Psoas muscle (tissue), 8 donors: Measurements from ENCODE around the gene HYAL3. TPM values are rescaled to one million over a fixed set of nuclear protein-coding genes. Genes with fewer than 3 reads are reported as not detected.

Source experiments
- ATAC-seq, 4 donors: fragments of 200-7000 bp; cut with Tn5 transposase; one replicate each; pipeline ENCODE4 v1.9.1; 2020; ENCODE audit warnings: moderate library complexity in 3 of 4, mild to moderate bottlenecking in 2 of 4
- DNase-seq, 2 donors: peaks; one replicate each; pipeline ENCODE4 v3.0.0-alpha.2; 2020
- H3K27ac ChIP-seq: fragments of 200-600 bp; one replicate; pipeline ENCODE4 v1.8.0; 2022
- H3K27me3 ChIP-seq, 3 donors: fragments of 200-600 bp in 1 of 3; one replicate each; pipeline versions ENCODE4 v1.6.1 to v1.8.0; 2013 to 2022; ENCODE audit warnings: low read length in 2 of 3, mild to moderate bottlenecking in 2 of 3, moderate library complexity in 1 of 3; ENCODE audit not compliant: insufficient read depth in 3 of 3
- H3K36me3 ChIP-seq, 2 donors: fragments of 200-600 bp in 1 of 2; one replicate each; pipeline versions ENCODE4 v1.6.1 to v1.8.0; 2013 to 2022; ENCODE audit warnings: low read depth in 1 of 2, mild to moderate bottlenecking in 1 of 2, moderate library complexity in 1 of 2; ENCODE audit not compliant: insufficient read depth in 1 of 2
- H3K4me1 ChIP-seq: fragments of 200-600 bp; one replicate; pipeline ENCODE4 v1.8.0; 2022
- H3K4me3 ChIP-seq: fragments of 200-600 bp; one replicate; pipeline ENCODE4 v1.8.0; 2022; ENCODE audit warnings: mild to moderate bottlenecking
- H3K9me3 ChIP-seq: fragments of 200-600 bp; one replicate; pipeline ENCODE4 v1.8.0; 2022
- WGBS, 3 donors: extraction: QIAGEN DNeasy Blood & Tissue Kit; methylation state at CpG; one replicate each; pipeline versions ENCODE4 v1.1.6 to v1.1.7; 2013; 5-methylcytosine and 5-hydroxymethylcytosine counted together
- intact Hi-C, 2 donors: fragments of 100-400 bp; cut with DNase I; formaldehyde crosslinking; loops; one replicate each; pipeline versions ENCODE4 v1.11.0 to v1.14.2; 2022
- polyA plus RNA-seq, 3 donors: library from polyadenylated mRNA; stranded (reverse); fragments of 200-250 nt; gene quantifications; one replicate each; pipeline ENCODE4 v1.2.3, GENCODE V29; 2013
- total RNA-seq, 4 donors: library from RNA; stranded (reverse); fragmentation: NEBNext Ultra II Directional in 2 of 4; extraction: Animal tissue kit (Norgen Biotek cat#: 25700) in 2 of 4; gene quantifications; one replicate each; pipeline versions ENCODE4 v1.2.1 to v1.2.4, GENCODE V29; 2021 to 2023
- TF ChIP-seq, protein P1 (sequence below): fragments of 200-600 bp; IDR thresholded peaks from one replicate; pipeline ENCODE4 v1.8.0; 2022; ENCODE audit warnings: antibody characterized with exemption
- donor health status: healthy with polysubstance abuse.
- donor health status: DM: no; HTN: no; CAD: no; lungs with moderate emphysema.
- donor health status: Bipolar disorder and iron deficiency.
- donor health status: healthy.
- donor health status: DM: yes; HTN: yes; CAD: no.
- donor health status: DM: no; HTN: no; CAD: no.
- donor health status: DM: no; HTN: no; CAD: no.
- donor health status: DM: yes; HTN: yes; CAD: no.

The HYAL3 gene
- total and polyA plus RNA-seq, 7 donors, result 0.23 to 3.4 (median 0.65) TPM

DNA sequence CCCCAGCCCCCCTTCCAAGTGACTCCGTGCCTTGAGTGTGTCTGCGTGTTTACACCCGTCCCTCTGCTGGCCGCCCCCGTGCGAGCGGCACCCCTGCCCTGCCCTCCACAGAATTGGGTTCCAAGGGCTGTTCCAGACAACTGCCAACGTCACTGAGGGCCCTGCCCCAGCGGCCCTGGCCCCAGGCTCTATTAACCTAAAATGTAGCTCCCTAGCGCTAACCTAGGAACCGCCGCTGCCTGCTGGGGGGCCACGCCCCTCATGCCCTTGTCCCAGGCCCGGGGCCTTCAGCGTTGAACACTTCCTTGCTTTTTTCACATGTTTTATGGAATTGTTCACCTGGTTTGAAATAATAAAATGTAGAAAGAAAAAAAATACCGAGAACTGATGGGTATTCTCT, 40.2 kb downstream of the HYAL3 start:
- no peak for ATAC-seq
- H3K27ac ChIP-seq, result peak overlapping the region; percentile 98
- peak overlapping the region; percentile 80 for H3K4me3 ChIP-seq
- 74 to 80% (median 80%) methylated on average over 16 of the region's 16 CpGs for WGBS, 3 donors
- DNase-seq, result no peak
- H3K36me3 ChIP-seq, result peaks cover 0 to 32% of the 10 kb centered on the region in 2 donors
- no peaks in the 10 kb centered on the region for H3K9me3 ChIP-seq
- no peaks in the 10 kb centered on the region for H3K27me3 ChIP-seq
- H3K4me1 ChIP-seq, result peaks cover 25% of the 10 kb centered on the region
- intact Hi-C loops, result no loop called here
- TF ChIP-seq, protein P1, sequence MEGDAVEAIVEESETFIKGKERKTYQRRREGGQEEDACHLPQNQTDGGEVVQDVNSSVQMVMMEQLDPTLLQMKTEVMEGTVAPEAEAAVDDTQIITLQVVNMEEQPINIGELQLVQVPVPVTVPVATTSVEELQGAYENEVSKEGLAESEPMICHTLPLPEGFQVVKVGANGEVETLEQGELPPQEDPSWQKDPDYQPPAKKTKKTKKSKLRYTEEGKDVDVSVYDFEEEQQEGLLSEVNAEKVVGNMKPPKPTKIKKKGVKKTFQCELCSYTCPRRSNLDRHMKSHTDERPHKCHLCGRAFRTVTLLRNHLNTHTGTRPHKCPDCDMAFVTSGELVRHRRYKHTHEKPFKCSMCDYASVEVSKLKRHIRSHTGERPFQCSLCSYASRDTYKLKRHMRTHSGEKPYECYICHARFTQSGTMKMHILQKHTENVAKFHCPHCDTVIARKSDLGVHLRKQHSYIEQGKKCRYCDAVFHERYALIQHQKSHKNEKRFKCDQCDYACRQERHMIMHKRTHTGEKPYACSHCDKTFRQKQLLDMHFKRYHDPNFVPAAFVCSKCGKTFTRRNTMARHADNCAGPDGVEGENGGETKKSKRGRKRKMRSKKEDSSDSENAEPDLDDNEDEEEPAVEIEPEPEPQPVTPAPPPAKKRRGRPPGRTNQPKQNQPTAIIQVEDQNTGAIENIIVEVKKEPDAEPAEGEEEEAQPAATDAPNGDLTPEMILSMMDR, result no peak

DNA sequence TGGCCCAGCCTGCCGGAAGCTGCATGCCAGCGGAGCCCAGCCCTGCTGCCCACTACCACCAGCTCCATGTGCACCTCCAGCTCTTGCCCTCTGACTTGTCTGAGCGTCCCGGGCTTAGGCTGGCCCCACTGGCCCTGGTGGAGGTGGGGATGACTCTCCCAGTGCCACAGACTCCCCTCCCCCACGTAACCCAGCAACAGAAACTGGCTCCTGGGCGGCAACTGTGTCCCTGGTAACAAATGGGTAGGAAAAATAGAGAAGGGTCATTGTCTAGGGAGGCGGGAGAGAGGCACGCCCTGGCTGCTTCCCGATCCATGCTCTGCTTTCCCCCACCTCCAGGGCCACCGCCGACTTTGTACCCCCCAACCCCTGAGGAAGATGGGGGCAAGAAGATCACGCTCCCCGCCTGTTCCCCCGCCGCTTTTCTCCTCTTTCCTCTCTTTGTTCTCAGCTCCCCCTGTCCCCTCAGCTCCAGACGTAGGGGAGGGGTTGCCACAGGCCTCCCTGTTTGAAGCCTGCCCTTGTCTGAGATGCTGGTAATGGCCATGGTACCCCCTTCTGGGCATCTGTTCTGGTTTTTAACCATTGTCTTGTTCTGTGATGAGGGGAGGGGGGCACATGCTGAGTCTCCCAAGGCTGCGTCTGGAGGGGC, 41.0 kb downstream of the HYAL3 start:
- Histone ChIP-seq H3K36me3 (peaks cover 0 to 36% of the 10 kb centered on the region in 2 donors), H3K4me1 (peaks cover 27% of the 10 kb centered on the region)
- DNase-seq, result no peak

DNA sequence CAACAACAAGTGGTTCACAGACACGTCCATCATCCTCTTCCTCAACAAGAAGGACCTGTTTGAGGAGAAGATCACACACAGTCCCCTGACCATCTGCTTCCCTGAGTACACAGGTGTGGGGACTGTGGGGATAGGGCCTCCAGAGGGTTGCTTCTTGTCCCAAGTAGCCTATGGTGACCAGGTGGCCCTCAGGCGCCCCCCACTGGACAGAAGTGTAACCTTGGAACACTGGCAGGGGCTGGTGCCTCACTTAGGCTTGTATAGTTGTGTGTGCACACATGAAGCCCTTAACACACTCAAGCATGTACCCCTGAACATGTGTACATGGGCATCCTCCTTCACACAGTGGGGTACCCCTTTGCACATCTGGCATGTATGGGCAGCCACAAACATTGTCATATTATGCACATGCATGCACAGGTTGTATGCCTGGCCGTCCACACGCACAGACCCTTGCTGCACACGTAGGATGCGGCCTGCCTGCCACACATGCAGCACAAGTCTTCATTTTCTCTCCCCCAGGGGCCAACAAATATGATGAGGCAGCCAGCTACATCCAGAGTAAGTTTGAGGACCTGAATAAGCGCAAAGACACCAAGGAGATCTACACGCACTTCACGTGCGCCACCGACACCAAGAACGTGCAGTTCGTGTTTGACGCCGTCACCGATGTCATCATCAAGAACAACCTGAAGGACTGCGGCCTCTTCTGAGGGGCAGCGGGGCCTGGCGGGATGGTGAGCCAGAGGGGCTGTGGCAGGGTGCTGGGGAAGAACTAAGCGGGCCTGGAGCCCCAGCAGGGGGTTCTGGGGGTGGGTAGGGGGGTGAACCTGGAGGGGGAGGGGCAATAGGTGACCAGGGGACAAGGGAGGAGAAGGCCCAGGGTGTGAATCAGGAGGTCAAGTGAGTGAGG, 42.0 kb downstream of the HYAL3 start:
- no peak overlapping the region for H3K4me3 ChIP-seq
- no peaks in the 10 kb centered on the region for H3K27me3 ChIP-seq
- TF ChIP-seq, protein P1, result peak; percentile 40
- ATAC-seq (no peak), DNase-seq (no peak)
- WGBS, 3 donors, result 88 to 89% (median 88%) methylated on average over 19 to 20 of the region's 20 CpGs
- no peak overlapping the region for H3K27ac ChIP-seq
- peaks cover 27% of the 10 kb centered on the region for H3K4me1 ChIP-seq
- no peaks in the 10 kb centered on the region for H3K9me3 ChIP-seq
- intact Hi-C loops, result no loop called here
- H3K36me3 ChIP-seq, result peaks cover 0 to 45% of the 10 kb centered on the region in 2 donors

More for the DNA sequence above, 41.0 kb downstream of the HYAL3 start:
- no peaks in the 10 kb centered on the region for H3K27me3 ChIP-seq
- H3K9me3 ChIP-seq, result no peaks in the 10 kb centered on the region
- ATAC-seq, result no peak
- H3K27ac ChIP-seq, result no peak overlapping the region
- TF ChIP-seq, protein P1, result no peak
- intact Hi-C loops, result no loop called here
- no peak overlapping the region for H3K4me3 ChIP-seq
- 81 to 83% (median 82%) methylated on average over 13 to 17 of the region's 17 CpGs for WGBS, 3 donors

GRCh38 chr3:50255251-50255615, 44.0 kb downstream of the HYAL3 start:
- peaks cover 0 to 48% of the 10 kb centered on the region in 2 donors for H3K36me3 ChIP-seq
- H3K9me3 ChIP-seq, result no peaks in the 10 kb centered on the region
- H3K27ac ChIP-seq, result peak overlapping the region; percentile 73
- intact Hi-C loops, result no loop called here
- TF ChIP-seq, protein P1, result no peak
- 63 to 76% (median 76%) methylated on average over 9 of the region's 9 CpGs for WGBS, 3 donors
- no peak for ATAC-seq
- peaks cover 38% of the 10 kb centered on the region for H3K4me1 ChIP-seq
- no peak for DNase-seq
- H3K27me3 ChIP-seq, result no peaks in the 10 kb centered on the region
- peak overlapping the region; percentile 11 for H3K4me3 ChIP-seq
